ENCODE results near the gene RASSF3. TPM values are rescaled to one million over a fixed set of nuclear protein-coding genes. Genes with fewer than 3 reads are reported as not detected.

RASSF3 gene
- total RNA-seq, 2 donors from 2014 or later, result 40.6 to 55.7 TPM

DNA sequence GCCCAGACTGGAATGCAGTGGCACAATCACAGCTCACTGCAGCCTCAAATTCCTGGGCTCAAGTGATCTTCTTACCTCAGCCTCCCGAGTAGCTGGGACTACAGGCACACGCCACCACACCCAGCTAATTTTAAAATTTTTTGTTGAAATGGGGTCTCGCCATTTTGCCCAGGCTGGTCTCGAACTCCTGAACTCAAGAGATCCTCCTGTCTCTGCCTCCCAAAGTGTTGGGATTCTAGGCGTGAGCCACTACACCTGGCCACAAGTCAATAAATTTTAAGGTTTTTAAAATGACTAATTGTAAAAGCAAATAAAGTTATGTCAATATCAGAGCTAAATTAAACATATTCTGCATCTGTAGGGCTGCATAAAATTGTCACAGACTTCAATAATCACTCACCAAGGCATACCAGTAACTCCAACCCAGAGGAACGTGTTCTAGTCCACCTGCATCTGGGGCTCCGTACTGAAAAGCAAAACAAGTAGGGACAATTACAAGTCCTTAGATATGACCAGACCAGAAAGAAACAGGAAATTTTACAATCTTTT is 135.0 kb downstream of the RASSF3 start:
- intact Hi-C loops (cut with DNase I), result no loop called here
- Histone ChIP-seq H3K9me3 (no peaks in the 10 kb centered on the region), H3K27ac (no peak overlapping the region), H3K27me3 (replicated peaks; ENCODE audit: insufficient read depth) (no peaks in the 10 kb centered on the region), H3K4me3 (no peak overlapping the region), H3K4me1 (replicated peaks) (no peaks in the 10 kb centered on the region), H3K36me3 (peaks cover 0 to 12% of the 10 kb centered on the region in 2 donors)
- no peak for DNase-seq (ENCODE audit: low spot score)
- 84% methylated on average over 7 of the region's 7 CpGs for WGBS
- TF ChIP-seq POLR2A (IDR thresholded peaks at IDR 0.05) (no peak), POLR2AphosphoS5 (IDR thresholded peaks at IDR 0.05) (no peak)
- TF ChIP-seq, protein P1, sequence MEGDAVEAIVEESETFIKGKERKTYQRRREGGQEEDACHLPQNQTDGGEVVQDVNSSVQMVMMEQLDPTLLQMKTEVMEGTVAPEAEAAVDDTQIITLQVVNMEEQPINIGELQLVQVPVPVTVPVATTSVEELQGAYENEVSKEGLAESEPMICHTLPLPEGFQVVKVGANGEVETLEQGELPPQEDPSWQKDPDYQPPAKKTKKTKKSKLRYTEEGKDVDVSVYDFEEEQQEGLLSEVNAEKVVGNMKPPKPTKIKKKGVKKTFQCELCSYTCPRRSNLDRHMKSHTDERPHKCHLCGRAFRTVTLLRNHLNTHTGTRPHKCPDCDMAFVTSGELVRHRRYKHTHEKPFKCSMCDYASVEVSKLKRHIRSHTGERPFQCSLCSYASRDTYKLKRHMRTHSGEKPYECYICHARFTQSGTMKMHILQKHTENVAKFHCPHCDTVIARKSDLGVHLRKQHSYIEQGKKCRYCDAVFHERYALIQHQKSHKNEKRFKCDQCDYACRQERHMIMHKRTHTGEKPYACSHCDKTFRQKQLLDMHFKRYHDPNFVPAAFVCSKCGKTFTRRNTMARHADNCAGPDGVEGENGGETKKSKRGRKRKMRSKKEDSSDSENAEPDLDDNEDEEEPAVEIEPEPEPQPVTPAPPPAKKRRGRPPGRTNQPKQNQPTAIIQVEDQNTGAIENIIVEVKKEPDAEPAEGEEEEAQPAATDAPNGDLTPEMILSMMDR (IDR thresholded peaks at IDR 0.05), result no peak

DNA sequence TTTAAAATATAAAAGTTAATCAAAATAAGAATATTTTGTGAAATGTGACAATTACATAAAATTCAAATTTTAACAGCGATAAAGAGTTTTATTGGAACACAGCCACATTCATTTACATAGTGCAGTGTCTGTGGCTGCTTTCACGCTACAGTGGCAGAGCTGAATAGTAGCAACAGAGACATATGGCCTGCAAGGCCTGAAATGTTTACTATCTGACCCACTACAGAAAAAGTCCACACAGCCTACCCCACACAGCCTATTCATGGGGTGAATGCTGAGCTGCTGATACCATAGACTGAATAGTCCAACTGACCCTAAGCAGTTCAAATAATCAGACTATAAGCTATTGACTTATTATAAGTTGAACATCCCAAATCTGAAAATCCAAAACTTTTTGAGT is 135.7 kb downstream of the RASSF3 start:
- intact Hi-C loops (cut with DNase I), result no loop called here
- H3K27ac ChIP-seq, result no peak overlapping the region

DNA sequence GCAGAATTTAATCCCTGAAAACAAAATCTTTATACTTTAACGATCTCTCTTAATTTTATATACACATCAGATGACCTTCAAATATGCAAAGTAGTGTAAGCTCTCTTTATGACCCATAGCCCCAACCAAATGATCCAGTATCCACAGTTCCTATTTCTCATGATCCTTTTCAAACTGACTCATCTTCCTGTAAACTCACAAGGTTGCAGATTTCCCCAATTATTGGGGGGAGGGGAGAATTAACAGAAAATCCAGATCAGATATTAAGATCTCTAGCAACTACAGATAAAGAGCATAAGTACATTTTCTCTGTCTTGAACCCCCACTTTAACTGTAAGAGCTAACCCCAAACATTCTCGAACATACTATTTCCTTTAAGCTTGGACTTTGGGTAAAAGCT is 136.4 kb downstream of the RASSF3 start:
- WGBS, result 85% methylated on average over 2 of the region's 2 CpGs

More for the DNA sequence above, 135.7 kb downstream of the RASSF3 start:
- H3K36me3 ChIP-seq, result peaks cover 0 to 12% of the 10 kb centered on the region in 2 donors
- no peaks in the 10 kb centered on the region for H3K9me3 ChIP-seq
- H3K27me3 ChIP-seq (replicated peaks; ENCODE audit: insufficient read depth), result no peaks in the 10 kb centered on the region
- 92% methylated on average over 2 of the region's 2 CpGs for WGBS
- no peak overlapping the region for H3K4me3 ChIP-seq
- no peak for DNase-seq (ENCODE audit: low spot score)
- TF ChIP-seq POLR2AphosphoS5 (IDR thresholded peaks at IDR 0.05) (no peak), POLR2A (IDR thresholded peaks at IDR 0.05) (no peak)
- TF ChIP-seq, protein P1 (IDR thresholded peaks at IDR 0.05), result no peak
- H3K4me1 ChIP-seq (replicated peaks), result no peaks in the 10 kb centered on the region

More for the DNA sequence above, 136.4 kb downstream of the RASSF3 start:
- Histone ChIP-seq H3K27me3 (replicated peaks; ENCODE audit: insufficient read depth) (no peaks in the 10 kb centered on the region), H3K4me3 (no peak overlapping the region), H3K27ac (no peak overlapping the region), H3K36me3 (peaks cover 0 to 12% of the 10 kb centered on the region in 2 donors), H3K9me3 (no peaks in the 10 kb centered on the region), H3K4me1 (replicated peaks) (no peaks in the 10 kb centered on the region)
- TF ChIP-seq, protein P1 (IDR thresholded peaks at IDR 0.05), result no peak
- TF ChIP-seq POLR2AphosphoS5 (IDR thresholded peaks at IDR 0.05) (no peak), POLR2A (IDR thresholded peaks at IDR 0.05) (no peak)
- no peak for DNase-seq (ENCODE audit: low spot score)
- intact Hi-C loops (cut with DNase I), result no loop called here

MicroRNA genes within 50 kb of the gene (microRNA counts, 767-probe panel; counts per million panel counts)
- 0 to 431 counts per million in 2 donors for microRNA hsa-miR-548c-3p
- microRNA hsa-miR-548c-5p, result 268 to 431 counts per million in 2 donors
- microRNA hsa-miR-548z, result 0 to 431 counts per million in 2 donors

Small RNA genes lying within 50 kb of the gene (microRNA-seq; reads per million reads assigned to microRNA genes)
- gene MIR548C (not detected), gene MIR548Z (not detected)

Small RNA genes lying within 50 kb of the gene (small RNA-seq; reads per million reads assigned to genes)
- 0 reads per million in 2 donors for gene MIR548C
- 0 reads per million in 2 donors for gene MIR548Z
- 0 reads per million in 2 donors for gene RF00137

Other genes starting within 250 kb of the RASSF3 start
- gene C12orf56, start 219.7 kb upstream of the RASSF3 start, total RNA-seq, result 1 to 10 TPM in 1 of 2 donors, under 1 TPM in 1; 0.91 to 2.1 TPM
- gene XPOT, start 206.1 kb upstream of the RASSF3 start, total RNA-seq, result 10 to 100 TPM; 30.4 to 36.8 TPM
- 10 to 100 TPM; 25.9 to 33.6 TPM for gene TBK1, start 158.4 kb upstream of the RASSF3 start, total RNA-seq
- 10 to 100 TPM; 77.7 to 98.7 TPM for gene GNS, start 148.9 kb downstream of the RASSF3 start, total RNA-seq
- gene TBC1D30, start 214.2 kb downstream of the RASSF3 start, total RNA-seq, result 10 to 100 TPM; 17.2 to 19.2 TPM